IPS DF 4.7 (cell line): Measurements from ENCODE around the gene ACADM.
"Not testable (repeated sequence)": the region's sequence is repeated elsewhere in the genome, so short reads cannot be mapped to it uniquely, and the experiment has no call there.

Experiments
- DNase-seq: peaks from one replicate; pipeline ENCODE4 v3.0.0-alpha.2; 2013; ENCODE audit warnings: low spot score; ENCODE audit errors: extremely low read depth

ACADM gene

GRCh38 chr1:75794382-75794781 lies 69.9 kb downstream of the ACADM start:
- no peak for DNase-seq

- DNase-seq: no peak
These were observed 71.2 kb downstream of the ACADM start for GRCh38 chr1:75795703-75796193.

- no peak for DNase-seq
These were observed 72.1 kb downstream of the ACADM start, which contains the start of gene MSH4 for GRCh38 chr1:75796376-75797272. Gene MSH4 (plus strand): TSS chr1:75796882. CDS start chr1:75796986, 104 bp downstream.

DNA sequence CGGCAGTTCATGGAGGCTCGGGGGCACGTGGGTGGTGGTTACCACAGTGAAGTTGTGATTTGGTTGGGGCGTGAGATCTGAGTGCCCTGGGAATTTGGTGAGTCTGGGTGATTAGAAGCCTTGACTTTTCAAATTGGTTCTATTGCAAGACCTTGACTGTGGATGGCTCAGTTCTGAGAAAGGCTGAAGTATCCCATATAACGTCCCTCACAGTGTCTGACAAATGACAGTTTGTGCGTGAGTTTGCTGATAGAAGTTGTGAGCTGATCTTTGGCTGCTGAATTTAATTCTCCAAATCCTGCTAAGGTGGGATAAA lies 72.7 kb downstream of the ACADM start:
- no peak for DNase-seq

DNA sequence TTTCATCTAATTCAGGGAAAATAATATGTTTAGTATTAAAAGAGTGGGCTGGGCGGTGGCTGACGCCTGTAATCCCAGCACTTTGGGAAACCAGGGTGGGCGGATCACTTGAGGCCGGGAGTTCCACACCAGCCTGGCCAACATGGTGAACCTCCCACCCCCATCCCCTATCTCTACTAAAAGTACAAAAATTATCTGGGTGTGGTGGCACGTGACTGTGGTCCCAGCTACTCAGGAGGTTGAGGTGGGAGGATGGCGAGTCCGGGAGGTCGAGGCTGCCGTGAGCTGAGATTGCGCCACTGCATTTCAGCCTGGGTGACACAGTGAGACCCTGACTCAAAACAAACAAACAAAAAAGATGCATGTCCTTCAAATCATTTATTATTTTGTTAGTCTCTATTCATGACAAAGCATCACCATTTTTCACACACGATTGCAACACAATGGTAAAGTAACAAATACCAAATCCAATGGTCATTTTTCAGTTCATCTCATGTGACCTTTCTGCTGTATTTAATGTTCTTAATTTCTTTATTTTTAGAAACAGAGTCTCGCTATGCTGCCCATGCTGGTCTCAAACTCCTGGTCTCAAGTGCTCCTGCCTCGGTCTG lies 73.2 kb downstream of the ACADM start:
- DNase-seq: no peak

GRCh38 chr1:75801480-75801879 lies 77.0 kb downstream of the ACADM start:
- not testable (repeated sequence) for DNase-seq

GRCh38 chr1:75808921-75809320 lies 84.4 kb downstream of the ACADM start:
- DNase-seq: no peak

DNA sequence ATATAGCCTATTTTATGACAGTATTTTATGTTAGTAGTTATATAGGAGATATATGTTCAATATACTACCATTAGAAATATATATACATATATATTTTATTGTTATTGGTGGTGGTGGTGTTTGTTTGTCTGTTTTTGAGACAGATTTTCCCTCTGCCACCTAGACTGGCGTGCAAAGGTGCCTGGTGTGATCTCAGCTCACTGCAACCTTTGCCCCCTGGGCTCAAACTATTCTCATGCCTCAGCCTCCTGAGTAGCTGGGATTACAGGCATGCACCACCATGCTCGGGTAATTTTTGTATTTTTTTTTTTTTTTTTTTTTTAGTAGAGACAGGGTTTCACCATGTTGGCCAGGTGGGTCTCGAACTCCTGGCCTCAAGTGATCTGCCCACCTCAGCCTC lies 85.6 kb downstream of the ACADM start:
- DNase-seq: not testable (repeated sequence)

DNA sequence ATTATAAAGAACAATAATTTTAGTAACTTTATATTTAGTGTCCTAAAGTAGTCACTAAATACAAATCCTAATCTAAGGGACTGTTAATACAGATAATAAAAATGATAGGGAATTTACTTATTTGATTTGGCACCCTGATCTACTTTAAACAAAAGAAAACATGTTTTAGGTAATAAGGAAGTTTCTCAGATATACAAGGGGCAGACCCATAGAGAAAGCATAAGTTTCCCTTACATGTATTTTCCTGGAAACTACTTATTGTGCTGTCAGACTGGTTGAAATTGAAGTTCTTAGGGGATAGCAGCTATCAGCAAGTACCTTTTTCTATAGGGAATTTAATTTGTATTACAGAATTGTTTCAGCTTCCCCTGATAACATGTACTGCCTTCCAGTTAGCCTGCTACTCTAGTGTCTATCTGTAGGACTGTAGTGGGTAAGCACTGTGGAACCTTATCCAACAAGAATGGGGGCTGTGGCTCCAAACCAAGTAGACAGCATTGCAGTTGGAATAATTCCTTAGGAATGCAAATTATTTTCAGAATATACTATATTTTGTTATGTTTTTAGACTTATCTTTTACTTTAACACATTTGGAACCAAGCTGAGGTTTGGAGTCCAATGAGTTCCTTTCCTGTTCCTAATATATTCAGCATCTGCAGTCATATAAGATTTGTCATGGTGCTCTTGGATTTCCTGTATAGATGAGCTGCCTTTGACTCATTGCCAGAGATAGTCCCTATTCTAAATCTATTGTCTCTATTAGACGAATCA lies 86.9 kb downstream of the ACADM start:
- no peak for DNase-seq

DNA sequence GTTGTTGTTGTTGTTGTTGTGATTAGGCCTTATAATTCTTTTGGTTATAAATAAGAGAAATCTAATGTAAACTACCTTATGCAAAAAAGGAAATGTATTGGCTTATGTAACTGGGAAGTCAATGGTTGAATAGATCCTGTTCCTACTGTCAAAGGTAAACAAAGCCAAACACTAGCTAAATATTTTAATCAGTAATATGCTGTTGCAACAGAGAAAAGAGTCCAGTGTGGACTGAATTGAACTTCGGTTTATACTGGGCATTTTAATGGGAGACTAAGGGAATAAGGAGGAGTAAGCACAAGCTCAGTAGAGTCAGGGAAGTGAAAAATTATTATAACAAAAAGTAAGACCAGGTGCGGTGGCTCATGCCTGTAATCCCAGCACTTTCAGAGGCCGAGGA lies 87.6 kb downstream of the ACADM start:
- no peak for DNase-seq
